Dorsolateral prefrontal cortex (tissue), 118 donors: ENCODE results near the gene MYH4. TPM values are rescaled to one million over a fixed set of nuclear protein-coding genes. Genes with fewer than 3 reads are reported as not detected.

Experiments
- total RNA-seq, 120 experiments: library from RNA; stranded (reverse); gene quantifications; one replicate each; pipeline versions ENCODE4 v1.2.3 to v1.2.4, GENCODE V29; 2022

The MYH4 gene
- total RNA-seq, 120 experiments from 2014 or later, result 0.04 to 0.25 (median 0.13) TPM; not detected in 98

Other genes with a start within 250 kb of the MYH4 start
- under 1 TPM in 43 of 120 experiments, not detected in 77; 0.07 to 0.22 (median 0.12) TPM for gene MYH13, start 96.6 kb downstream of the MYH4 start, total RNA-seq
- gene MYH8, start 47.6 kb downstream of the MYH4 start, total RNA-seq, result under 1 TPM in 6 of 120 experiments, not detected in 114; 0.07 to 0.19 (median 0.09) TPM
- under 1 TPM in 83 of 120 experiments, not detected in 37; 0.06 to 0.52 (median 0.17) TPM for gene MYH1, start 49.0 kb upstream of the MYH4 start, total RNA-seq
- not detected for gene MYH2, start 80.1 kb upstream of the MYH4 start, total RNA-seq
- 1 to 10 TPM in 118 of 120 experiments, under 1 TPM in 2; 0.71 to 10.0 (median 3.6) TPM for gene MYH3, start 187.8 kb upstream of the MYH4 start, total RNA-seq
- gene SCO1, start 228.0 kb upstream of the MYH4 start, total RNA-seq, result 10 to 100 TPM; 16.9 to 39.9 (median 23.3) TPM
- 10 to 100 TPM in 55 of 120 experiments, 1 to 10 TPM in 65; 4.4 to 14.2 (median 9.8) TPM for gene ADPRM, start 228.0 kb upstream of the MYH4 start, total RNA-seq